Left lung (tissue), 10 donors: ENCODE data around the gene ENTREP1. TPM values are rescaled to one million over a fixed set of nuclear protein-coding genes. Genes with fewer than 3 reads are reported as not detected.

Experiments used
- ATAC-seq: fragments of 200-7000 bp; cut with Tn5 transposase; one replicate; pipeline ENCODE4 v1.9.1; 2020; ENCODE audit warnings: moderate library complexity
- DNase-seq, 4 donors: peaks; one replicate each; pipeline ENCODE4 v3.0.0-alpha.2; 2013 to 2020
- H3K27ac ChIP-seq, 2 donors: fragments of 200-600 bp; sonication (generic) in 1 of 2; one replicate each; pipeline versions ENCODE4 v1.5.0 to v1.8.0; 2020 to 2021
- H3K27me3 ChIP-seq, 2 donors: fragments of 200-600 bp; sonication (generic) in 1 of 2; one replicate each; pipeline versions ENCODE4 v1.5.0 to v1.8.0; 2020 to 2021
- H3K36me3 ChIP-seq, 2 donors: fragments of 200-600 bp; sonication (generic) in 1 of 2; one replicate each; pipeline versions ENCODE4 v1.5.0 to v1.8.0; 2020 to 2021
- H3K4me1 ChIP-seq, 2 donors: fragments of 200-600 bp; one replicate each; pipeline ENCODE4 v1.8.0; 2021
- H3K4me3 ChIP-seq, 2 donors: fragments of 200-600 bp; sonication (generic) in 1 of 2; one replicate each; pipeline versions ENCODE4 v1.5.0 to v1.8.0; 2020 to 2021; ENCODE audit warnings: mild to moderate bottlenecking in 1 of 2
- H3K9me3 ChIP-seq, 2 donors: fragments of 200-600 bp; sonication (generic) in 1 of 2; one replicate each; pipeline versions ENCODE4 v1.5.0 to v1.8.0; 2020 to 2021
- intact Hi-C, 2 donors: fragments of 100-400 bp; cut with DNase I; formaldehyde crosslinking; loops; one replicate each; pipeline versions ENCODE4 v1.11.2 to v1.14.2; 2022
- polyA plus RNA-seq, 6 donors: library from polyadenylated mRNA; unstranded; fragments of 120-200 nt; gene quantifications; one replicate each; pipeline ENCODE4 v1.2.1, GENCODE V29; 2013; ENCODE audit not compliant: insufficient read length in 6 of 6
- total RNA-seq, 2 donors: library from RNA; stranded (reverse); fragmentation: NEBNext Ultra II Directional; extraction: Animal tissue kit (Norgen Biotek cat#: 25700); gene quantifications; one replicate each; pipeline ENCODE4 v1.2.1, GENCODE V29; 2021
- TF ChIP-seq, protein P1 (sequence below), 2 donors: fragments of 200-600 bp; sonication (generic) in 1 of 2; IDR thresholded peaks; one replicate each; pipeline versions ENCODE4 v1.5.0 to v1.8.0; 2021; ENCODE audit warnings: antibody characterized with exemption in 2 of 2
- donor health status: DM: no; HTN: yes; CAD: no.
- donor health status: DM: no; HTN: no; CAD: no.

ENTREP1 gene
- total and polyA plus RNA-seq, 8 donors = 16.8 to 49.7 (median 40.9) TPM

GRCh38 chr9:69330580-69330979 lies 5.6 kb downstream of the ENTREP1 start:
- peaks cover 0 to 22% of the 10 kb centered on the region in 2 donors for H3K27me3 ChIP-seq
- ATAC-seq (no peak), DNase-seq (no peak)
- no peaks in the 10 kb centered on the region for H3K36me3 ChIP-seq
- no peaks in the 10 kb centered on the region for H3K4me1 ChIP-seq
- TF ChIP-seq, protein P1, sequence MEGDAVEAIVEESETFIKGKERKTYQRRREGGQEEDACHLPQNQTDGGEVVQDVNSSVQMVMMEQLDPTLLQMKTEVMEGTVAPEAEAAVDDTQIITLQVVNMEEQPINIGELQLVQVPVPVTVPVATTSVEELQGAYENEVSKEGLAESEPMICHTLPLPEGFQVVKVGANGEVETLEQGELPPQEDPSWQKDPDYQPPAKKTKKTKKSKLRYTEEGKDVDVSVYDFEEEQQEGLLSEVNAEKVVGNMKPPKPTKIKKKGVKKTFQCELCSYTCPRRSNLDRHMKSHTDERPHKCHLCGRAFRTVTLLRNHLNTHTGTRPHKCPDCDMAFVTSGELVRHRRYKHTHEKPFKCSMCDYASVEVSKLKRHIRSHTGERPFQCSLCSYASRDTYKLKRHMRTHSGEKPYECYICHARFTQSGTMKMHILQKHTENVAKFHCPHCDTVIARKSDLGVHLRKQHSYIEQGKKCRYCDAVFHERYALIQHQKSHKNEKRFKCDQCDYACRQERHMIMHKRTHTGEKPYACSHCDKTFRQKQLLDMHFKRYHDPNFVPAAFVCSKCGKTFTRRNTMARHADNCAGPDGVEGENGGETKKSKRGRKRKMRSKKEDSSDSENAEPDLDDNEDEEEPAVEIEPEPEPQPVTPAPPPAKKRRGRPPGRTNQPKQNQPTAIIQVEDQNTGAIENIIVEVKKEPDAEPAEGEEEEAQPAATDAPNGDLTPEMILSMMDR (IDR thresholded peaks at IDR 0.05) = no peak
- intact Hi-C loops = no loop called here
- no peak overlapping the region for H3K27ac ChIP-seq
- H3K9me3 ChIP-seq = no peaks in the 10 kb centered on the region
- no peak overlapping the region for H3K4me3 ChIP-seq

- no peak for DNase-seq
- no peak for ATAC-seq
- peaks cover 0 to 13% of the 10 kb centered on the region in 2 donors for H3K27me3 ChIP-seq
- no peaks in the 10 kb centered on the region for H3K4me1 ChIP-seq
- no peak overlapping the region for H3K4me3 ChIP-seq
- no peak overlapping the region for H3K27ac ChIP-seq
- H3K9me3 ChIP-seq = no peaks in the 10 kb centered on the region
- intact Hi-C loops = no loop called here
- H3K36me3 ChIP-seq = no peaks in the 10 kb centered on the region
- TF ChIP-seq, protein P1 (IDR thresholded peaks at IDR 0.05) = no peak
These were observed 6.4 kb downstream of the ENTREP1 start for GRCh38 chr9:69331444-69331843.

- H3K4me1 ChIP-seq = no peaks in the 10 kb centered on the region
- peaks cover 0 to 7% of the 10 kb centered on the region in 2 donors for H3K27me3 ChIP-seq
- no peaks in the 10 kb centered on the region for H3K36me3 ChIP-seq
- DNase-seq (no peak), ATAC-seq (no peak)
- TF ChIP-seq, protein P1 (IDR thresholded peaks at IDR 0.05) = no peak
- no peak overlapping the region for H3K4me3 ChIP-seq
- no peaks in the 10 kb centered on the region for H3K9me3 ChIP-seq
- no peak overlapping the region for H3K27ac ChIP-seq
- intact Hi-C loops = no loop called here
These were observed 7.2 kb downstream of the ENTREP1 start for GRCh38 chr9:69332067-69332685.

GRCh38 chr9:69333716-69334115 lies 8.7 kb downstream of the ENTREP1 start:
- TF ChIP-seq, protein P1 (IDR thresholded peaks at IDR 0.05) = no peak
- H3K4me3 ChIP-seq = no peak overlapping the region
- no peaks in the 10 kb centered on the region for H3K4me1 ChIP-seq
- no peaks in the 10 kb centered on the region for H3K27me3 ChIP-seq
- no peak overlapping the region for H3K27ac ChIP-seq
- intact Hi-C loops = no loop called here
- H3K9me3 ChIP-seq = no peaks in the 10 kb centered on the region
- ATAC-seq = no peak
- DNase-seq = no peak
- H3K36me3 ChIP-seq = no peaks in the 10 kb centered on the region

- Histone ChIP-seq H3K36me3 (no peaks in the 10 kb centered on the region), H3K4me1 (no peaks in the 10 kb centered on the region), H3K27ac (no peak overlapping the region), H3K4me3 (no peak overlapping the region), H3K27me3 (no peaks in the 10 kb centered on the region), H3K9me3 (no peaks in the 10 kb centered on the region)
- TF ChIP-seq, protein P1 (IDR thresholded peaks at IDR 0.05) = no peak
- intact Hi-C loops = no loop called here
- no peak for DNase-seq
- ATAC-seq = no peak
These were observed 9.3 kb downstream of the ENTREP1 start for GRCh38 chr9:69334317-69334716.
